Measurements from ENCODE around the gene HIRA.
A peak's percentile ranks its signal among the peaks of the same experiment; 100 is the strongest.
"Not testable (repeated sequence)": the region's sequence is repeated elsewhere in the genome, so short reads cannot be mapped to it uniquely, and the experiment has no call there.

The HIRA gene

DNA sequence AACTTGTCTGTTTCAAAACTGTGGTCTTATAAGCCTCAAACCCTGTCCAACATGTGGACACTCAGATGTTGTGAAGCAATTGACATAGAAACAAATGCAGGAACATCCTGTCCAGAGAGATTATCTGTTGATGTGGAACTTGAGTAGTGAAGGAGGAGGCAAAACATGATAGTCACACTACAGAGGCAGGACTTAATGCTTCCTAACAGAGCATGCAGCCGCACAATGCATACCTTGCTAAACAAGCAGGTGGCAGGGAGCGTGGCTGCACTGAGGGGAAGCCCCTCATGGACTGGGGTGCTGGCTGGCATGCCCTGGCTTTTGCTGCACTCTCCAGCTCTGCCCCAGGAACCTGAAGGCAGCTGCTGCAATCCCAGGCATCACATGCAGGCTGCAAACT is 10.6 kb upstream of the HIRA start:
- DNase-seq: no peak

DNA sequence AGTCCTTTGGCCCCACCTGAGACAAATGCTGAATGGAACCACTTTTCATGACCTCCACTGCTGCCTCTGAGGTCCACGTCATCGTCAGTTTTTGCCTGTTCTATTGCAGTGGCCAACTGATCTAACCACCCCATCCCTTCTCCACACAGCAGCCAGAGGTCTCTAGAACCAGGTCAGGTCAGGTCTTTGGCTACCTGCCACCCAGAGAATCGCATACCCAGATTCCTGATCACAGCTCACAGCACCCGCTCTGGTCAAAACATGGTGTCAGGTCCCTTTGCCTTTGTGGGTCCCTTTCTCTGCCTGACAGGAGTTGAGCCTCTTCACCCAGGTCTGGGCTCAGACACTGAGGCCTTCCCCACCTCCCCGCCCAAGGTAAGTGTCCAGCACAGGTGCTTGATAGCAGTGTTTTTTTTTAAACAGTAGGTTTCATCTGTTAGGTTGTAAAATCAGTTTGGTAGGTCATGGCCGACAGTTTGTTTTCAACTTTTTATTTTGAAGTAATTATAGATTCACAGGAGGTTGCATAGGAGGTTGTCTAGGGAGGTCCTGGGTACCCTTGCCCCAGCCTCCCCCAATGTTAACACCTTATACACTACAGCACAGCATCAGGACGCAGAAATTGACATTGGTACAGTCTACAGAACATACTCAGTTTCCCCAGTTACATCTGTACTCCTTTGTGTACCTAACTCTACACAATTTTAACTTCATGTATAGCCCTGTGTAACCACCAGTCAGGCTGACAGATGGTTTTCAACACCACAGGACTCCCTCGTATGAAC is 9.1 kb upstream of the HIRA start:
- no peak for DNase-seq

DNA sequence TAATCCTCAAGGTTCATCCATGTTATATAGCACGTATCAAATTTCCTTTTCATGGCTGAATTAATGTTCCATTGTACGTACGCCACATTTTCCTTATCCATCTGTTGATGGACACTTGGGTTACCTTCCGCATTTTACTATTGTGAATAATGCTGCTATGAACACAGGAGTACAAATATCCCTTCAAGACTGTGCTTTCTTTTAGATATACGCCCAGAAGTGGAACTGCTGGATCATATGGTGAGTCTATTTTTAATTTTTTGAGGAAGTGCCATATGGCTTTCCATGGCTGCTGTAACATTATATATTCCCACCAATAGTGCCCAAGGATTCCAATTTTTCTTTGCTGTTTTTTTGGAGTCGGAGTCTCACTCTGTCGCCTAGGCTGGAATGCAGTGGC is 6.8 kb upstream of the HIRA start:
- DNase-seq: no peak

DNA sequence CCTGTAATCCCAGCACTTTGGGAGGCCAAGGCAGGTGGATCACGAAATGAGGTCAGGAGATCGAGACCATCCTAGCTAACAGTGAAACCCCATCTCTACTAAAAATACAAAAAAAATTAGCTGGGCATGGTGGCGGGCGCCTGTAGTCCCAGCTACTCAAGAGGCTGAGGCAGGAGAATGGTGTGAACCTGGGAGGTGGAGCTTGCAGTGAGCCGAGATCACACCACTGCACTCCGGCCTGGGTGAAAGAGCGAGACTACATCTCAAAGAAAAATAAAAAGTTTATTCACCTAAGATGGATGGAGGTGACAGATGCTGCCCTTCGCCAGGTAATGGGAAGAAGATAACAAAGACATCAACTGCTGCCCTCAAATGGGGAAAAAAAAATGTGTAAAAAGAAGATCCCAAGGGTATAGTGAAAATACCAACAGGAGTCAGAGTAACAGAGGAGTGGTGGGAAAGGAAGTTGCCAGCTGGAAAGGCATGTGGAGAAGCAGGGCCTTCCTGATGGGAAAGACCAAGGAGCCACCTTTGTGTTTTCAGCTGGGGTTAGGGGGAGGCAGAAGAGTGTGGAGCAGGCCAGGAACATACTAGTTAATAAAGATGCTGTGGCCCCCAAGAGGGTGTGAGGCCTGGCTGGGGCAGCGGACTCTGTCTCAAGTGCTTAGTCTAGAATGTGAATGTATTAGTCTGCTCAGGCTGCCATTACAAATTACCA is 5.1 kb upstream of the HIRA start:
- not testable (repeated sequence) for DNase-seq

DNA sequence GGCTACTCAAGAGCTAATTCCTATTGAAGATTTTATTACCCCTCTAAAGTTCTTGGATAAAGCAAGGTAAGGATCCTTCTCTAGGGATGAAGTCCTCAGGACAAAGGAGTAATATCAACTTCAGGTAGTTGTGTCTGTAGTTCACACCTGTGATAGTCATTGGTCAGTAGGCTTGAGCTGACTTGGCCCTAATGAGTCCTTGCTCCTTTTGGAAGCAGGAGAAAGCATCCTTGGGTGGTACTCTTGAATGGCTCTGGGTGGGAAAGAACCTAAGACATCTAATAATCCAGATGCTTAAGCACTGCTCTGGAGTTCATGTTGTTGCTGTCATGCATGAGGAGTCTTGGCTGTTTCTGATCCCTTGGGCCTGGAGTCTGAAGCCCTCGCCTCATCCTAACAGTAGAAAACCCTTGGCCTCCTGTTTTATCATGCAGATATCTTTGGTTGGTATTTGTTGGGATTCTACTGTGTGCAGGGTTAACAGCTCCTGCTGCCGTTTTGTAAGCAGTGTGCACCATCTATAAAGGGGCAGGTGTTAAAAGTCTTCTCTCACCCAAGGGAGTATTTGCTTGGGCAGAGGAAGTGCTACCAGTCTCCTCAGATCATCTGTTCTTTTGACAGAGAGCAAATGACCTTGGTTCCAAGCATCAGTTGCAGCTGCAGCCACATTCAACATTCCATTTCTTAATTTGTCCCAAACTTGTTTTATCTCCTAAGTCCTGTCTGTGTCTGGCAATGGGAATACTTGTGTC is 3.5 kb upstream of the HIRA start:
- DNase-seq: no peak

DNA sequence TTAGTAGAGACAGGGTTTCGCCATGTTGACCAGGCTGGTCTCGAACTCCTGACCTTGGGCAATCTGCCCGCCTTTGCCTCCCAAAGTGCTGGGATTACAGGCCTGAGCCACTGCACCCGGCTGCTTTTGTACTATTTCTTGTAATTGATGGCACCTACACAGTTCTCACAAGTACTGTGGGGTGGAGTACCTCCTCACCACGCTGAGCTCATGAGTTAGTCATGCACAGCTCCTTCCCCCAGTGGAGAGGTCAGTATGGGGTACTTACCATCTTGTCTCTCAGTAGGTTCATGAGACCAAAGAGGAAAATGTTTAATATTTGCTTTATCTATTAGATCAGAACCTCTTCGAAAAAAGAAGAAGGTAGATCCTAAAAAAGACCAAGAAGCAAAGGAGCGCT is 2.9 kb upstream of the HIRA start:
- no peak for DNase-seq

DNA sequence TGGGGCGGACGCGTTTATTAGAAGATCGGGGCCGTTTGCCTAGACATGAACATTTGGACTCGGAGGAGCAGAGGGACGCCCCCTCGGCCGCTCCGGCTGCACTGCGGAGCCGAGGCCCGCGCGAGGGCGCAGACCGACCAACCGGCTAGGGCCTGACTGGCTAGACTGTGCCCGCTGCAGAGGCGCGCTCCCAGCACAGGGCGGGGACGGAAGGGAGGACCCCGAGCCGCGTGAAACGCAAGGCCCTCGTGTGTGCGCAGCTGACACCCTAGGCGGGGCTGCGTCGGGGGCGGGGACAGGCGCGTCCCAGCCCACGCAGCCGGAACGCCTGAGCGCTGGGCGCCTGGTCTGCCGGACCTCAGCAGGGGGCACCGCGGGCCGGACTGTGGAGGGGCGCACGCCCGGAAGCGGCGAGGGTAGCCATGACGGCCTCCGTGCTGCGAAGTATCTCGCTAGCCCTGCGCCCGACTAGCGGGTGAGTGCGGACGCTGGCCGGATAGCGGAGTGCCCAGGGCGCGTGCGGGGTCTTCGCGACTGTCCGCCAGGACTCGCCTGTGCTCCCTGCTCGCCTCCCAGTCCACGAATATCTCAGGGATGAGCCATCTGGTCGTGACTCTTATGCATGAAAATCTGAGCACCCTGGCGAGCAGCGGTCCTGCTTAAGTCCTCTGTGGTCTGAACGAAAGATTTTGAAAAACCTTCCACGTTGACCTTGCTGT is 759 bp upstream of the HIRA start, which contains the start of gene MRPL40:
MRPL40 (plus strand) TSS at position 413 of the 719 bp plus-strand sequence; CDS start at position 423, 10 bp downstream.
- DNase-seq: peak; percentile 80 to 83

DNA sequence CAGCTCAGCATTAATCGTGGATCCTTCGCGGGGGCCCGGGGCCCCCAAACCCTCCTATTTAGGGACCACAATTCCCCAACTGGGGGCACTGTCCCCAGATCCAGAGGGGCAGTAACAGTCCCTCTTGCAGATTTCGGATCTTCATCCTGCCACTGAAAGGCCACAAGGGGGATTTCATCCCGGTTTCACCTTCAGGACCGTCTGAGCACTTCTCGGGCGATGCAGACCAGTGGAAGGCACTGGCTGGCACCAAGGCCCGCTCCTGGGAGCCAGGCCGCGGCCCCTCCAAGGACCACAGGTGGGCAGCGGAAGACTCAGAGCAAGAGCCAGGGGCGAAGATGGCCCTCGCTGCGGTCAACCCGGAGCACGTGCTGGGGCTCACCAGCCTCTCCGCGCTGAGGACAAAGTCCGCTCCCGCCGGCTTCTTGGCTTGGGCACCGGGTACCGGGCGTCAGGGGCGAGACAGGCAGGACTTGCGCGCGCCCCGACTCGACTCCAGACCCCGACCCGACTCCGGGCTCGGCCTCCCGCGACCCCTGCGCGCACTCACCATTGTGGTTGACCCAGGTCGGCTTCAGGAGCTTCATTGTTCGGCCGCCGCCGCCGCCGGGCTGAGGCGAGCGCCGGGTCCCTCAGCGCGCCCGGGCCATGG is 517 bp downstream of the HIRA start:
- no peak for DNase-seq

DNA sequence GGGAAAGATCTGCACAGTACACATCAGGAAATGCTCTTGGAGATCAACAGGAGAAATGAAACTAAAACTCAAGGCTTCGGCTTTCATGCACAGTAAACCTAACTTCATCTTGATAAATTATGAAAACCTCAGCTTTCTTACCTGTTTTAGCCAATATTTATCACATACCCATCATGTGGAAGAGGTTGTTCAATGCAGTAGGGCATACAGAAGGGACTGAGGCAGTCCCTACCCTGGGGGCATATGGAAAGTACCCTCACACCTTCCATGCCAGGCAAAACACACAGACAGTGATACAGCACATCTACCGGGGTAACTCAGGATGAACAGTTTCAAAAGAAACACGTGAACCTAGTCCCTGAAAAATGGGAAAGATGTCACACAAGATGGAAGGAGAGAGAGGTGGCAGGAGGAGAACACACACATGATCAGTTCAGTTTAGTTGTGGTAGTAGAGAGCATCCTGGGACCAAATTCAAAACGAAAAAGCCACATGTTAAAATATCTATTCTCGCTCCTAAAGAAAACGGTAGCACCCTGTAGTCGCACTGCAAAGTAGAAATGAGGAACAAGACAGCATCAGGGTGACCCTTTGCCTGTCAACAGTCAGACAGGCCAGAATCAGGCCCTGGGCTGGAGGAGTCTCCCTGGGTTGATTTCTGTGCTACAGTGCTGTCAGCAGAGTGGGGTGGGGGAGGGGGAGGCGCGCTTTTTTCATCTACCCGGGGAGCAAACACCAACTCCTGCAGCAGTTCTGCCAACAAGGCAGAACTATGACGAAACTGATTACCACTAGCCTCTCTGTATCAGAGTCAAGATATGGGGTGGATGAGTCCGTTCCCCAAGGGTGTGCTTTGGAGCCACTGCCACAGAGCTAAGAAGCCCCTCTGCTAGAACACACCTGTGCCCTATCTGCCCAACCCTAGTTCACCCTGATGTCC is 1.3 kb downstream of the HIRA start:
- peak in 1 of 2 experiments; percentile 18 for DNase-seq

DNA sequence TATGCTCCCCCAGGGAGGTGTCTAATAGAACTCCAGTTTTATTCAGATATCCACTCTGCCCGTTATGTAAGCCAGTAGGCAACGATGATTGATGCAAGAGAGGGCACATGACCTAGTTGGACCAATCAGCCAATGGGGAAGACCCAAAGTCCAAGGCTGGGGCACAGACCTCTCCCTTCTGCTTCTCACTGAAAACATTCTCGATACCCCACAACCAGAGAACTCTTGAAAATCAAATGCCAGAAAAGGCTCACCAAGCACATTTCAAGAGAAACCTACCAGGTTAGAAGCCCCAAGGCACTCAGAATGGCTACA is 7.4 kb downstream of the HIRA start:
- DNase-seq: no peak

DNA sequence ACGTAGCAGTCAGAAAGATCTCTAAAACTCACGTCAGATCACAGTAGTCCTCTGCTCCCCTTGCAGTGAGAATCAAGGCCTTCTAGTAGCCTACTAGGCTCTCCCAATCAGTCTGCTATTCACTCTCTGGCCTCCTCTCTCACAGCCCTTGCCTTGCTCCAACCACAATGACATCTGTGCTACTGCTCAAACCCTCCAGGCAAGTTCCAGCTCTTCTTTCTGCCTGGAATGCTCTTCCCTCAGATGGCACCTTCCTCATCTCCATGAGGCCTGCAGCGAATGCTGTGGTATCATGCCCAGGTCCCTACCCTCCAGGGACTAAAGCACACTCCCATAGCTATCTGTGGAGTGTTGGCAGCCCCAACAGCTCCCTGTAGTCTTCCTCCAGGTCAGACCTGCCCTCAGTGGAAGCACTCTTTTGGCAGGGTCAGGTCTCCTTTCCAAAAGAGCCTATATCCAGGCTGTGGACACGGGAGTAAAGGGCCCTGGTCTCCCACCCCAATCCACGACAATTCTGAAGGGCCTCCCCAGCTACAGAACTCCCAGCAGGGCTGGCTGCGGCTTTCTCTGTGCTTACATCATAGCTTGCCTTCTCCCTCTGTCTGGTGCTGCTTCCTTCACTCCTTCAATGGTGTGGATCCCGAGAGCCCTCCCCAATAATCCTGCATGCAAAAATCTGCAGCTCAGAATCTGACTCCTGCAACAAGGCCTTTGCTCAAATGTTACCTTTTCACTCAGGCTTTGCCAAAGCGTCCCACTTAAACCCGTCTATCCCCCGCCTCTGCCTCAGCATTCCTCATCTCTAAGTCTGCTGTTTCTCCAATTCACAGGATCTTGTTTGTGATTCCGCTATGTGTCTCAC is 8.9 kb downstream of the HIRA start:
- DNase-seq: no peak

DNA sequence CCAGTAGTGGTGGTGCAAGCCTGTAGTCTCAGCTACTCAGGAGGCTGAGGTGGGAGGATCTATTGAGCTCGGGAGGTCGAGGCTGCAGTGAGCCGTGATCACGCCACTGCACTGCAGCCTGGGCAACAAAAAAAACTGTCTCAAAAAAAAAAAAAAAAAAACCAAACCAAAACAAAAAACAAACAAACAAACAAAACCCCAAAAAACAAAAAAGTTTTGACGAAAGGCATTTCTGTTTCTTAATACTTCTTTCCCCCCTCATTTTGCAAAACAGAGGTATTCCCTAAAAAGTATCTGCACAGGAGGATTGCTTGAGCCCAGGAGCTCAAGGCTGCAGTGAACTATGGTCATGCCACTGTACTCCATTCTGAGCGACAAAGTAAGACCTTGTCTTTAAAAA is 11.2 kb downstream of the HIRA start:
- DNase-seq: no peak

DNA sequence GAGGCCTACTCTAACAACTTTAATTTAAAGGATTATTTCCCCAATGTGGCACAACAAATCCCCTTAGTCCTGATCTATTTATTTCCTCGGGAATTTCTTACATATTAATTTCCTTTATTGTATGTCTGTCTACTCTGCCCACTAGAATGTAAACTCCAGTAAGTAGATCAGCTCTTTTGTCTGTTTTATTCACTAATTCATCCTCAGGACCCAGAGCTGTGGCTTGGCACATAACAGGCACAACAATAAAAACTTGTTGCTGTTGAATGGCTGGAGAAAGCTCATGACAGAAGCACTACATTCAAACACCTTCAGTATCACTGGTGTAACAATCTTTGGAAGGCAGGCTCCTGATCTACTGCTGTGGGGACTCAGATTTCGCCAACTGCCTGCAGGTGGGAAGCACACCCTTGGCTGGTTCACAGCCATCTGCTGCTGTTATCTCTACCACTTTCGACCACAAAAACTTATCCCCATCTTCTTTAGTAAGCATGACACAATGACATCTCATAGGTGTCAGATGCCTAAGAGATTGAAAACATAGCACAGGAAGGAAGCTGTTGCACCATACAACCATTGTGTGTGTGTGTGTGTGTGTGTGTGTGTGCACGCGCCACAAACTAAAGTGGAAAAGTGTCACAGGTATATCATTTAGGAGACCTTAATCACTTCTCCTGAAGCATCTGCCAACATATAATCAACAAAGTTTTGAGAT is 11.9 kb downstream of the HIRA start:
- DNase-seq: peak in 1 of 2 experiments; percentile 11

DNA sequence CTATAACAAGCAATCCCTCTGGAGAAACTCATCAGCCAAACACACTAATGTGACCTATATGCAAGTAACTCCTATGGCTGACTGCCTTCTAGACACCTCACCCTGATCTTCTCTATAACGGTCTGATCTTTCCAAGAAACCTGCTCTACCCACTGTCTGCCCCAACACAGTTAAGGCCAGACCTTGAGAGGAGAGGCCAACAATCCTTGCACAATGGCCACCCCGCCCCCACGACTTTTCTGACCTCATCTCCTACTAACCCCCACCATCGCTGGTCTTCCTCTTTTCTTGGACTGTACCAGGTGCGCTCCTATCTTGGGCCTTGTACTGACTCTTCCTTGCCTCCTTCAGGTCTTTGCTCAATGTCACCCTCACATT is 12.5 kb downstream of the HIRA start:
- no peak for DNase-seq

DNA sequence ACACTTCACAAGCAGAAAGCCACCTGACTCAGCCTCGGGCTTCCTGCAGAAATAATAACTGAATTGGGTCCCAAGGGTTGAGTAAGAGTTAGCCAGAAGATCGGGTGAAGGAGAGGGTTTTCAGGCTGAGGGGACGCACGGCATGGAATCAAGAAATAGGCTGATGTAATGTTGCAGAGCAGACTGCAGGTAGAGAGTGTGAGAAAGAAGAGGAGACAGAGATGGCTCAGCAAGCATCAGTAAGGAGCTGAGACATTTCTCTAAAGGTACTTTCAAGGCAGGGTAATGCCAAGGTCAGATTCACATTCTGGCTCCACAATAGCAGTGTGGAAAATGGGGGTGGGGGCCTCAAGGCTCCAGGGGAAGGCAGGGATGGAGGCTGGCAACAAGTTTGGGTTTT is 18.6 kb downstream of the HIRA start:
- no peak for DNase-seq

DNA sequence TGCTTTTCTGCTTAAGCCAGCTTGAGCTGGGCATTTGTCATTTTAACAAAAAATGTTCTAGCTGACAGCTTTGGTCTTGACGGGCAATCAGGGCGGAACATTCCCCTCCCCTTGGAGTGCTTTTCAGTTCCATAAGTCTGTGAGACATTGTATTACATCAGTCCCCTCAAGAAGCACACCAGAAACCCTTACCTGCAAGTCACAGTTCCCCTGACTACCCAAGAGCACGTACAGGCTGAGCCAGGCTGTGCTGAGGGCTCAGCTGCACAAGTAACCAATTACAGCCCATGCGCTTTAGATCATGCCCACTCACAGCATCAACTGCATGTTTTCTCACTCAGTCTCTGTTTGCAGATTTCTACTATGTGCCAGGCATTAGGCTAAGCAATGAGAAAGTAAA is 19.1 kb downstream of the HIRA start:
- no peak for DNase-seq

DNA sequence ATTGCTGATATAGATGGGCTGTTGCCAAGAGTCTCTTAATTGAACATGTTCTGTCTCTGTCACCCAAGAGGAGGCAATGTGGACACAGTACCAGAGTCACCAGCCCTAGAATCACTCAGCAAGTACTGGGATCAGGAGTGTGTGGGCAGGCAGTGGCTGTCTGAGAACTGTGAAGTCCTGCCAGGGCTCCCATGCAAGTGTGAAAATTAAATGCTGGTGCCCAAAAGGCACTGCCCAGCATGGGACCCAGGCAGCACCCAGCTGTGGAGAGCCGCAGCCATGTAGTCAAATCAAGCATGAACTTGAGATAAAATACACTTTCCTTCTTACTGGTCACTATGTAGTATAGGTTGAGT is 19.9 kb downstream of the HIRA start:
- no peak for DNase-seq

DNA sequence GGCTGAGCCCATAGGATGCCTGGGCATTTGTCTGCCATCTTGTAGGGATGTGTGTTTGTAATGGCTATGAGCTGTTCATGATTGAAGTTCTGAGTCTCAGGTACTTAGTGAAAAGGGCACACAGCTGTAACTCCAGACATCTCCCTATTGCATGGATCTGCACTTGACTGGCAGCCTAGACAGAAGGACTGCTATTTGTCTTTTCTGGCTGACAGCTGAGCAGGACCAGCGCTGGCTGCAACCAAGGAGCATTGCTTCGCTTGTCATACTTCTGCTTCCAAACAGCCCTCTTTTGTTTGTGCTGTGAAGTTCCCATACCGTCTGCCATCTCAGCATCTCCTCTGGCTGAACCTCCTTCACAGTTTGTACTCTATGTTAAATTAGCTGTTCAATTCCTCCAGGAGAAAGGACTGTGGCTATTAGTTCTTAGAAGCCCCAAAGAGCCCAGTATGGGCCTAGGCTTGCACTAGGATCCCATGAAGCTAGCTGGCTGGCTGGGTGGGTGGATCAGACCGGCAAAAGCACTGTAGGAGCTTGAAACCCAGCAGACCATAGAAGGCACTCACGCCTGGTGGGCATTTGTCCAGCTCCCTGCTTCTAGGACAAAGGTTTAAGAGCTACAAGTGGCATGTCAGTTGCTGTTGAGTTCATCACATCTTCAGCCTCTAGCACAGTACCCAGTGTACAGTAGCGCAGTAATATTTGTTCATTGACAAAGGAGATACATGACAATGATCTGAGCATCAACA is 20.4 kb downstream of the HIRA start:
- no peak for DNase-seq
